Measurements from ENCODE around the gene KIF4B.
"Not testable (repeated sequence)": the region's sequence is repeated elsewhere in the genome, so short reads cannot be mapped to it uniquely, and the experiment has no call there.

KIF4B gene

GRCh38 chr5:155010881-155011280, 2.7 kb upstream of the KIF4B start:
- DNase-seq, result no peak

- no peak for DNase-seq
Observed at GRCh38 chr5:155015239-155015638, 1.7 kb downstream of the KIF4B start.

- no peak for DNase-seq
Observed at GRCh38 chr5:155017610-155018009, 4.1 kb downstream of the KIF4B start.

- DNase-seq, result no peak
Observed at GRCh38 chr5:155019601-155020226, 6.2 kb downstream of the KIF4B start.

- DNase-seq, result no peak
Observed at GRCh38 chr5:155021842-155022241, 8.3 kb downstream of the KIF4B start.

- no peak for DNase-seq
Observed at GRCh38 chr5:155023320-155023719, 9.8 kb downstream of the KIF4B start.

- no peak for DNase-seq
Observed at GRCh38 chr5:155024015-155024414, 10.5 kb downstream of the KIF4B start.

- DNase-seq, result no peak
Observed at GRCh38 chr5:155025895-155026294, 12.3 kb downstream of the KIF4B start.

GRCh38 chr5:155027993-155028629, 14.6 kb downstream of the KIF4B start:
- DNase-seq, result no peak

- DNase-seq, result no peak
Observed at GRCh38 chr5:155029240-155029639, 15.7 kb downstream of the KIF4B start.

- not testable (repeated sequence) for DNase-seq
Observed at GRCh38 chr5:155034145-155034744, 20.7 kb downstream of the KIF4B start.

- not testable (repeated sequence) for DNase-seq
Observed at GRCh38 chr5:155035087-155035486, 21.5 kb downstream of the KIF4B start.

- DNase-seq, result no peak
Observed at GRCh38 chr5:155040984-155041653, 27.6 kb downstream of the KIF4B start.

- DNase-seq, result no peak
Observed at GRCh38 chr5:155044591-155044990, 31.0 kb downstream of the KIF4B start.

GRCh38 chr5:155046591-155046990, 33.0 kb downstream of the KIF4B start:
- DNase-seq, result no peak

GRCh38 chr5:155047818-155048217, 34.3 kb downstream of the KIF4B start:
- no peak for DNase-seq

- no peak for DNase-seq
Observed at GRCh38 chr5:155049569-155050383, 36.2 kb downstream of the KIF4B start.

- no peak for DNase-seq
Observed at GRCh38 chr5:155050384-155051019, 36.9 kb downstream of the KIF4B start.

GRCh38 chr5:155052532-155052931, 39.0 kb downstream of the KIF4B start:
- DNase-seq, result no peak

GRCh38 chr5:155053501-155053900, 39.9 kb downstream of the KIF4B start:
- DNase-seq, result no peak

GRCh38 chr5:155056644-155057269, 43.2 kb downstream of the KIF4B start:
- DNase-seq, result no peak

GRCh38 chr5:155057626-155058025, 44.1 kb downstream of the KIF4B start:
- no peak for DNase-seq

Data from hippocampal formation (tissue), 2 donors.